CD4-positive, alpha-beta T cell treated with Interleukin-15 for 4 hours (primary cell): ENCODE data around the gene ART1.

Experiments
- DNase-seq: peaks from one replicate; pipeline ENCODE4 v3.0.0-alpha.2; 2020; ENCODE audit warnings: low spot score

The ART1 gene

GRCh38 chr11:3666023-3666530 lies 21.1 kb downstream of the ART1 start:
- no peak for DNase-seq

GRCh38 chr11:3667149-3668035 lies 22.5 kb downstream of the ART1 start:
- no peak for DNase-seq

- no peak for DNase-seq
Measured at GRCh38 chr11:3669128-3669527, 24.2 kb downstream of the ART1 start.

- DNase-seq = no peak
Measured at GRCh38 chr11:3669742-3670183, 24.8 kb downstream of the ART1 start.

- DNase-seq = no peak
Measured at GRCh38 chr11:3671334-3672254, 26.7 kb downstream of the ART1 start, which contains the start of gene CHRNA10. TSS of gene CHRNA10 (minus strand) at chr11:3671384. CDS start at chr11:3671312, 72 bp downstream.

GRCh38 chr11:3674189-3674588 lies 29.3 kb downstream of the ART1 start:
- DNase-seq = no peak

- DNase-seq = no peak
Measured at GRCh38 chr11:3675971-3676370, 31.0 kb downstream of the ART1 start.

- DNase-seq = no peak
Measured at GRCh38 chr11:3679077-3679476, 34.1 kb downstream of the ART1 start.

- no peak for DNase-seq
Measured at GRCh38 chr11:3683039-3683438, 38.1 kb downstream of the ART1 start.

GRCh38 chr11:3684129-3684818 lies 39.3 kb downstream of the ART1 start:
- no peak for DNase-seq

- no peak for DNase-seq
Measured at GRCh38 chr11:3684819-3685172, 39.9 kb downstream of the ART1 start.

- DNase-seq = no peak
Measured at GRCh38 chr11:3685923-3686322, 41.0 kb downstream of the ART1 start.

GRCh38 chr11:3686751-3687150 lies 41.8 kb downstream of the ART1 start:
- no peak for DNase-seq

GRCh38 chr11:3700410-3700809 lies 55.5 kb downstream of the ART1 start:
- DNase-seq = no peak

GRCh38 chr11:3700910-3701309 lies 56.0 kb downstream of the ART1 start:
- no peak for DNase-seq

GRCh38 chr11:3703383-3703782 lies 58.5 kb downstream of the ART1 start:
- DNase-seq = no peak

GRCh38 chr11:3707176-3707575 lies 62.2 kb downstream of the ART1 start:
- no peak for DNase-seq

- no peak for DNase-seq
Measured at GRCh38 chr11:3709977-3710376, 65.0 kb downstream of the ART1 start.

GRCh38 chr11:3710485-3711259 lies 65.7 kb downstream of the ART1 start:
- no peak for DNase-seq

- no peak for DNase-seq
Measured at GRCh38 chr11:3712274-3712673, 67.3 kb downstream of the ART1 start.
